HCT116 (cell line): ENCODE results near the gene SHF. TPM values are rescaled to one million over a fixed set of nuclear protein-coding genes. Genes with fewer than 3 reads are reported as not detected.

Experiments
- ATAC-seq: fragments of 200-7000 bp; cut with Tn5 transposase; 2 replicates; pipeline ENCODE4 v1.9.1; 2020; ENCODE audit warnings: mild to moderate bottlenecking, moderate library complexity
- BruUV-seq: library from RNA; stranded (reverse); fragments of 400-500 nt; replicated peaks from 2 replicates; lab custom pipeline; 2021; lab: Mats Ljungman, UMichigan
- CTCF ChIA-PET: fragments of 300-600 bp; sonication (Branson Sonifier 250); formaldehyde crosslinking; loops from one replicate; lab custom pipeline; 2021; ENCODE audit warnings: antibody characterized with exemption; lab: Charles Lee
- POLR2A ChIA-PET: fragments of 300-600, 350-600 bp; sonication (Branson Sonifier 250); formaldehyde crosslinking; loops from one replicate; lab custom pipeline; 2021; ENCODE audit warnings: antibody characterized with exemption; lab: Charles Lee
- RAD21 ChIA-PET, 2 experiments: fragments of 300-600 bp; sonication (Branson Sonifier 250); formaldehyde crosslinking; loops; one replicate each; lab custom pipeline; 2023; ENCODE audit warnings: low total read pairs in 2 of 2; ENCODE audit not compliant: uncharacterized antibody in 2 of 2, unreplicated experiment in 2 of 2, low non-redundant PET in 1 of 2; lab: Charles Lee
- DNase-seq: peaks from one replicate; pipeline ENCODE4 v3.0.0-alpha.2; 2010; ENCODE audit warnings: low read depth, low spot score
- H2AFZ ChIP-seq: fragments of 200-600 bp; shearing (Covaris generic), sonication (generic); 2 replicates; pipeline ENCODE4 v1.6.1; 2017; ENCODE audit warnings: low read depth, mixed run types, mixed read lengths, antibody characterized with exemption, low read length; ENCODE audit not compliant: poor library complexity, severe bottlenecking
- H3K27ac ChIP-seq: 2 replicates; pipeline ENCODE4 v1.5.1; 2012; ENCODE audit warnings: low read depth, low read length
- H3K27me3 ChIP-seq: fragments of 200-600 bp; sonication (generic); 2 replicates; pipeline ENCODE4 v1.6.1; 2016; ENCODE audit warnings: mixed run types, low read length, mixed read lengths; ENCODE audit not compliant: insufficient read depth
- H3K36me3 ChIP-seq, 2 experiments: fragments of 200-500 bp in 1 of 2; fragments of 200-600 bp in 1 of 2; sonication (Bioruptor generic) in 1 of 2; sonication (generic) in 1 of 2; 2 replicates each; pipeline versions ENCODE4 v1.5.1 to v1.6.1; 2014 to 2016; ENCODE audit warnings: low read length in 2 of 2, inconsistent platforms in 1 of 2, mixed read lengths in 1 of 2, mixed run types in 1 of 2; ENCODE audit not compliant: insufficient read depth in 2 of 2, control insufficient read depth in 1 of 2
- H3K4me1 ChIP-seq, 2 experiments: fragments of 200-600 bp in 1 of 2; sonication (generic) in 1 of 2; 2 replicates each; pipeline versions ENCODE4 v1.5.1 to v1.6.1; 2012 to 2017; ENCODE audit warnings: low read length in 2 of 2, inconsistent platforms in 1 of 2, mild to moderate bottlenecking in 1 of 2, mixed read lengths in 1 of 2, mixed run types in 1 of 2, moderate library complexity in 1 of 2; ENCODE audit not compliant: insufficient read depth in 2 of 2, control insufficient read depth in 1 of 2
- H3K4me2 ChIP-seq: fragments of 200-600 bp; sonication (generic); 2 replicates; pipeline ENCODE4 v1.6.1; 2017; ENCODE audit warnings: mixed run types, low read length, mixed read lengths
- H3K4me3 ChIP-seq, 2 experiments: fragments of 200-600 bp in 1 of 2; sonication (generic) in 1 of 2; replicated peaks in 1 of 2; 2 replicates each; pipeline ENCODE4 v1.5.1; 2011 to 2016; ENCODE audit warnings: low read length in 2 of 2, control low read depth in 1 of 2, low read depth in 1 of 2, mild to moderate bottlenecking in 1 of 2, mixed read lengths in 1 of 2, mixed run types in 1 of 2
- H3K79me2 ChIP-seq: fragments of 200-600 bp; sonication (generic); 2 replicates; pipeline ENCODE4 v1.6.1; 2017; ENCODE audit warnings: mild to moderate bottlenecking, mixed run types, low read length, moderate library complexity, mixed read lengths; ENCODE audit not compliant: insufficient read depth
- H3K9ac ChIP-seq: fragments of 200-600 bp; sonication (generic); 2 replicates; pipeline ENCODE4 v1.6.1; 2016; ENCODE audit warnings: low read length, mixed read lengths
- H3K9me2 ChIP-seq: fragments of 200-600 bp; sonication (generic), shearing (Covaris generic); 2 replicates; pipeline ENCODE4 v1.6.1; 2017; ENCODE audit warnings: mixed run types, mild to moderate bottlenecking, moderate library complexity; ENCODE audit not compliant: insufficient read depth
- H3K9me3 ChIP-seq, 2 experiments: fragments of 200-500 bp in 1 of 2; fragments of 200-600 bp in 1 of 2; sonication (Bioruptor generic) in 1 of 2; sonication (generic) in 1 of 2; 2 replicates each; pipeline ENCODE4 v1.6.1; 2014 to 2017; ENCODE audit warnings: low read length in 2 of 2, mixed read lengths in 2 of 2, inconsistent platforms in 1 of 2, low read depth in 1 of 2, mild to moderate bottlenecking in 1 of 2, mixed run types in 1 of 2, moderate library complexity in 1 of 2; ENCODE audit not compliant: control insufficient read depth in 1 of 2, insufficient read depth in 1 of 2
- H4K20me1 ChIP-seq: fragments of 200-600 bp; sonication (generic), shearing (Covaris generic); 2 replicates; pipeline ENCODE4 v1.6.1; 2017; ENCODE audit warnings: mixed run types, mild to moderate bottlenecking, moderate library complexity; ENCODE audit not compliant: insufficient read depth
- POLR2AphosphoS5 ChIP-seq: IDR thresholded peaks from 2 replicates; pipeline ENCODE4 v1.6.1; 2011; ENCODE audit warnings: mild to moderate bottlenecking, low read depth, low read length, moderate library complexity
- YY1 ChIP-seq: IDR thresholded peaks from 2 replicates; pipeline ENCODE4 v1.6.1; 2011; ENCODE audit warnings: low read length, low read depth, moderate library complexity, mild to moderate bottlenecking; ENCODE audit not compliant: insufficient replicate concordance; ENCODE audit errors: extremely low read depth
- ZFX ChIP-seq: fragments of 450-650 bp; IDR thresholded peaks from 2 replicates; pipeline ENCODE4 v1.6.1; 2017
- ZNF274 ChIP-seq: fragments of 200-500 bp; sonication (Bioruptor generic); IDR thresholded peaks from 2 replicates; pipeline ENCODE4 v1.6.1; 2014; ENCODE audit warnings: mild to moderate bottlenecking, low read depth, low read length, inconsistent platforms
- intact Hi-C: fragments of 100-400 bp; cut with micrococcal nuclease; formaldehyde crosslinking; loops from 2 replicates; pipeline ENCODE4 v1.10.0; 2022
- total RNA-seq: library from RNA; stranded (reverse); gene quantifications from one replicate; pipeline ENCODE4 v1.2.1, GENCODE V29; 2021; ENCODE audit not compliant: unreplicated experiment
- TF ChIP-seq, protein P1 (sequence below): IDR thresholded peaks from 2 replicates; pipeline ENCODE4 v1.6.1; 2012
- TF ChIP-seq, protein P2 (sequence below): IDR thresholded peaks from 2 replicates; pipeline ENCODE4 v1.6.1; 2012

The SHF gene
- total RNA-seq, 1 experiment from 2014 or later: 2.6 TPM

DNA sequence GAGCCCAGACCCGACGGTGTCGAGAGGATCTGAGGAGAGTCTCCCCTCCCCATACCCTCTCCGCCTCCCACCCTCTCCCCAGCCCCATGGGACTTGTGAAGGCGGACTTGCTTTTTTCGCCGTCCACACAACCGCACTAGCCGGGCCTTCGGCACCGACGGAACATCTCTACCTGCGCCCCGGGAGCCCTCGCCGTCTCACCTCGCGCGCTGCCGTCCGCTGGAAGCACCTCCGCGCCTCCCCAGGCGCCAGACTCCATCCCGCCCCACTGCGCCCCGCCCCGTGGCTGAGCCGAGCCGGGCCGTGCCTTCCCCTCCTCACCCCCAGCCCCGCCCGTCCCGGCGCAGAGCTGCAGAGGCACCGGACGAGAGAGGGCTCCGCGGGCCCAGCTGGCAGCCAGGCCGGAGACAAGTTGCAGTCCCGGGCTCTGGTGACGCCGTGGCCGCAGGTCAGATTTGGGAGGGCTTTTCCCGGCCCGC lies 58.1 kb downstream of the SHF start, which contains the start of the genes DUOX1 and DUOXA1:
TSS of gene DUOX1 (plus strand) at position 344 of the 479 bp plus-strand sequence. CDS start 1,973 bp downstream, outside the sequence.
TSS of gene DUOXA1 (minus strand) at position 229 of the 479 bp plus-strand sequence. CDS start 6,865 bp downstream, outside the sequence.
- H3K36me3 ChIP-seq: no peaks in the 10 kb centered on the region
- H3K9me2 ChIP-seq: no peaks in the 10 kb centered on the region
- ChIA-PET RAD21 (no interaction called here), POLR2A (interaction anchor here (0.7 to 2.8 kb wide), 2 partner anchors 12 to 33 kb away, joined by 3 to 5 read pairs; no protein-coding TSS in a partner anchor), CTCF (interaction anchor here (0.9 to 6.0 kb wide), 3 partner anchors 8 to 33 kb away, joined by 3 to 40 read pairs (median 4); no protein-coding TSS in a partner anchor)
- H3K4me2 ChIP-seq: peak within 1 kb of the TSS; percentile 87
- peak within 1 kb of the TSS; percentile 67 to 68 for H3K4me3 ChIP-seq
- no peaks in the 10 kb centered on the region for H3K79me2 ChIP-seq
- peak within 1 kb of the TSS; percentile 40; the same call in 1 of the 2 replicates for H3K27ac ChIP-seq
- H3K27me3 ChIP-seq: no peaks in the 10 kb centered on the region
- intact Hi-C loops: loop anchor here (10.0 kb wide), 1 partner anchor 165 kb away; no protein-coding TSS in a partner anchor
- BruUV-seq: no TSS peak
- peak within 1 kb of the TSS; percentile 62 for H3K9ac ChIP-seq
- H2AFZ ChIP-seq: peak within 1 kb of the TSS; percentile 34
- ATAC-seq: peak; percentile 95
- H3K4me1 ChIP-seq: peaks cover 7 to 12% of the 10 kb centered on the region in 2 experiments; a peak in 3 of 4 replicates
- TF ChIP-seq ZNF274 (no peak), ZFX (peak; percentile 57), YY1 (peak; percentile 20), POLR2AphosphoS5 (peak; percentile 79)
- TF ChIP-seq, protein P1, sequence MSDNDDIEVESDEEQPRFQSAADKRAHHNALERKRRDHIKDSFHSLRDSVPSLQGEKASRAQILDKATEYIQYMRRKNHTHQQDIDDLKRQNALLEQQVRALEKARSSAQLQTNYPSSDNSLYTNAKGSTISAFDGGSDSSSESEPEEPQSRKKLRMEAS: peak; percentile 52; the same call in 1 of the 2 replicates
- TF ChIP-seq, protein P2, sequence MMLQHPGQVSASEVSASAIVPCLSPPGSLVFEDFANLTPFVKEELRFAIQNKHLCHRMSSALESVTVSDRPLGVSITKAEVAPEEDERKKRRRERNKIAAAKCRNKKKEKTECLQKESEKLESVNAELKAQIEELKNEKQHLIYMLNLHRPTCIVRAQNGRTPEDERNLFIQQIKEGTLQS: no peak
- DNase-seq: peak; percentile 16
- no peaks in the 10 kb centered on the region for H3K9me3 ChIP-seq
- no peaks in the 10 kb centered on the region for H4K20me1 ChIP-seq
